Hepatocyte (in vitro differentiated cells): ENCODE measurements around the gene OR5D13.

ENCODE experiments used
- EZH2 ChIP-seq: fragments of 200-600 bp; sonication (generic); IDR thresholded peaks from 2 replicates; pipeline ENCODE4 v1.6.1; 2016; ENCODE audit warnings: antibody characterized with exemption, mild to moderate bottlenecking, borderline replicate concordance
- EZH2phosphoT487 ChIP-seq: fragments of 200-600 bp; sonication (generic); IDR thresholded peaks from one replicate; pipeline ENCODE4 v1.6.1; 2018; ENCODE audit warnings: antibody characterized with exemption, mild to moderate bottlenecking, low read depth, moderate library complexity; ENCODE audit not compliant: unreplicated experiment, severe bottlenecking
- TF ChIP-seq, protein P1 (sequence below): fragments of 200-600 bp; sonication (generic); IDR thresholded peaks from 2 replicates; pipeline ENCODE4 v1.5.1; 2016; ENCODE audit warnings: antibody characterized with exemption, mild to moderate bottlenecking; ENCODE audit not compliant: poor library complexity

DNA sequence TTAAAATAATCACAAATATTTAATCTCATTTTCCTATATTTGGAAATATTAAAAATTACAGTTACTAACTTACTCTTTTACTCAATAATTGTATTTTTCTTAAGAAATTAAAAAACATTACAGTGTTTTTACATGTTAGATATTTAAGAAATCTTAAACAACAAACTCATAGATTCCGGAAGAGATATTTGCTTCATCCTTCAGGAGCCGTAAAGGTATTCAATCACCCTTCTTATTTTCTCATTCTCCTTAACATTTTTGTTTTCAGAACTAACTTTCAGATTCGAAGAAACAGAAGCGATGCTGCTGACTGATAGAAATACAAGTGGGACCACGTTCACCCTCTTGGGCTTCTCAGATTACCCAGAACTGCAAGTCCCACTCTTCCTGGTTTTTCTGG lies 46.1 kb downstream of the OR5D13 start, which contains the start of gene OR5D18:
- TF ChIP-seq, protein P1, sequence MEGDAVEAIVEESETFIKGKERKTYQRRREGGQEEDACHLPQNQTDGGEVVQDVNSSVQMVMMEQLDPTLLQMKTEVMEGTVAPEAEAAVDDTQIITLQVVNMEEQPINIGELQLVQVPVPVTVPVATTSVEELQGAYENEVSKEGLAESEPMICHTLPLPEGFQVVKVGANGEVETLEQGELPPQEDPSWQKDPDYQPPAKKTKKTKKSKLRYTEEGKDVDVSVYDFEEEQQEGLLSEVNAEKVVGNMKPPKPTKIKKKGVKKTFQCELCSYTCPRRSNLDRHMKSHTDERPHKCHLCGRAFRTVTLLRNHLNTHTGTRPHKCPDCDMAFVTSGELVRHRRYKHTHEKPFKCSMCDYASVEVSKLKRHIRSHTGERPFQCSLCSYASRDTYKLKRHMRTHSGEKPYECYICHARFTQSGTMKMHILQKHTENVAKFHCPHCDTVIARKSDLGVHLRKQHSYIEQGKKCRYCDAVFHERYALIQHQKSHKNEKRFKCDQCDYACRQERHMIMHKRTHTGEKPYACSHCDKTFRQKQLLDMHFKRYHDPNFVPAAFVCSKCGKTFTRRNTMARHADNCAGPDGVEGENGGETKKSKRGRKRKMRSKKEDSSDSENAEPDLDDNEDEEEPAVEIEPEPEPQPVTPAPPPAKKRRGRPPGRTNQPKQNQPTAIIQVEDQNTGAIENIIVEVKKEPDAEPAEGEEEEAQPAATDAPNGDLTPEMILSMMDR, result no peak
- TF ChIP-seq EZH2, result no peak
- no peak for TF ChIP-seq EZH2phosphoT487
